ENCODE data around the gene PKDREJ. TPM values are rescaled to one million over a fixed set of nuclear protein-coding genes. Genes with fewer than 3 reads are reported as not detected.

The PKDREJ gene
- total RNA-seq, 1 donor from 2014 or later: not detected

Other genes starting within 250 kb of the PKDREJ start
- 17.5 and 26.3 TPM in 2 replicates for gene PPARA, start 112.8 kb downstream of the PKDREJ start, total RNA-seq
- 11.6 and 21.3 TPM in 2 replicates for gene CDPF1, start 13.1 kb downstream of the PKDREJ start, total RNA-seq
- 31.5 and 38.9 TPM in 2 replicates for gene TTC38, start 4.7 kb upstream of the PKDREJ start, total RNA-seq
- 0.35 and 0.47 TPM in 2 replicates for gene GTSE1, start 33.5 kb upstream of the PKDREJ start, total RNA-seq
- 34.9 and 40.2 TPM in 2 replicates for gene TRMU, start 72.4 kb upstream of the PKDREJ start, total RNA-seq

Data from myocyte (in vitro differentiated cells).